ENCODE results near the gene SYNGR2.

Gene SYNGR2

DNA sequence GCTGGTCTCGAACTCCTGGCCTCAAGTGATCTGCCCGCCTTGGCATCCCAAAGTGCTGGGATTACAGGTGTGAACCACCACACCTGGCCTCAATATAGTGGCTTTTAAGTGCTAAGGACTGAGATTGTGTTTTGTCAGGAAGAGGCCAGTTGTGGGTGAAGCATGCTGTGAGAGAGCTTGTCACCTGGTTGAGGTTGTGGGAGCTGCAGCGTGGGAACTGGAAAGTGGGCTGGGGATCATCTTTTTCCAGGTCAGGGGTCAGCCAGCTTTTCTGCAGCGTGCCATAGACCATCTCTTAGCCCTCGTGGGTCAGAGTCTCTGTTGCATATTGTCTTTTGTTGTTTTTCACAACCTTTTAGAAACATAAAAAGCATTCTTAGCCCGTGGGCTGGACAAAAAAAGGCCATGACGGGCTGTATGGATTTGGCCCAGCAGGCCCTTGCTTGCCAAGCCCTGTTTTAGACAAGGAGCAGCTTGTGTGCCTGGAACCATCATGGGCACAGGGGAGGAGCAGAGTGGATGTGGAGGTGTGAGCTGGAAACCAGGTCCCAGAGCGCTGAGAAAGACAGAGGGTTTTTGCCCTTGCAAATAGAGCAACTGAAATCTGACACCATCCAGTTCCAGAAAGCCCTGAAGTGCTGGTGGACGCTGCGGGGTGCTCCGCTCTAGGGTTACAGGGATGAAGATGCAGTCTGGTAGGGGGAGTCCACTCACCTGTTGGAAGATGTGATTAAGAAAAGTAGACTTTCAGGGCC lies 51.2 kb downstream of the SYNGR2 start:
- no peaks in the 10 kb centered on the region for H3K4me1 Mint-ChIP-seq
- H3K27ac Mint-ChIP-seq = no peak overlapping the region
- ATAC-seq = no peak
- no peak overlapping the region for H3K4me3 Mint-ChIP-seq
- DNase-seq (ENCODE audit: low spot score in 2 of 2) = no peak
- no peaks in the 10 kb centered on the region for H3K9me3 Mint-ChIP-seq
- H3K36me3 Mint-ChIP-seq = peaks cover 84% of the 10 kb centered on the region
